GM21786 (cell line): ENCODE data around the gene TRPM3.
A peak's percentile ranks its signal among the peaks of the same experiment; 100 is the strongest.
"Not testable (repeated sequence)": the region's sequence is repeated elsewhere in the genome, so short reads cannot be mapped to it uniquely, and the experiment has no call there.

ENCODE experiments used
- ATAC-seq: cut with Tn5 transposase; IDR thresholded peaks from one replicate; pipeline ENCODE4 v1.9.1; 2021; ENCODE audit not compliant: unreplicated experiment

TRPM3 gene

GRCh38 chr9:70683841-70684240, 437.6 kb downstream of the TRPM3 start:
- no peak for ATAC-seq

- no peak for ATAC-seq
Observed at GRCh38 chr9:70682298-70682697, 439.1 kb downstream of the TRPM3 start.

GRCh38 chr9:70679845-70680244, 441.6 kb downstream of the TRPM3 start:
- no peak for ATAC-seq

GRCh38 chr9:70678153-70678552, 443.3 kb downstream of the TRPM3 start:
- no peak for ATAC-seq

- ATAC-seq, result no peak
Observed at GRCh38 chr9:70677055-70677735, 444.2 kb downstream of the TRPM3 start.

- no peak for ATAC-seq
Observed at GRCh38 chr9:70675868-70676370, 445.5 kb downstream of the TRPM3 start.

- ATAC-seq, result no peak
Observed at GRCh38 chr9:70673844-70674243, 447.6 kb downstream of the TRPM3 start.

- no peak for ATAC-seq
Observed at GRCh38 chr9:70672161-70672649, 449.2 kb downstream of the TRPM3 start.

- ATAC-seq, result no peak
Observed at GRCh38 chr9:70668751-70669150, 452.7 kb downstream of the TRPM3 start.

- ATAC-seq, result no peak
Observed at GRCh38 chr9:70658765-70659164, 462.7 kb downstream of the TRPM3 start.

GRCh38 chr9:70656281-70656680, 465.1 kb downstream of the TRPM3 start:
- no peak for ATAC-seq

GRCh38 chr9:70654144-70654543, 467.3 kb downstream of the TRPM3 start:
- no peak for ATAC-seq

- ATAC-seq, result not testable (repeated sequence)
Observed at GRCh38 chr9:70644627-70645026, 476.8 kb downstream of the TRPM3 start.

GRCh38 chr9:70642341-70642740, 479.1 kb downstream of the TRPM3 start:
- ATAC-seq, result no peak

GRCh38 chr9:70641631-70642030, 479.8 kb downstream of the TRPM3 start:
- no peak for ATAC-seq

GRCh38 chr9:70641031-70641430, 480.4 kb downstream of the TRPM3 start:
- ATAC-seq, result no peak

- peak; percentile 60 for ATAC-seq
Observed at GRCh38 chr9:70639853-70640814, 481.3 kb downstream of the TRPM3 start.

- ATAC-seq, result no peak
Observed at GRCh38 chr9:70635790-70636189, 485.6 kb downstream of the TRPM3 start.

- ATAC-seq, result no peak
Observed at GRCh38 chr9:70634696-70635095, 486.7 kb downstream of the TRPM3 start.

GRCh38 chr9:70630971-70631370, 490.4 kb downstream of the TRPM3 start:
- no peak for ATAC-seq

GRCh38 chr9:70629080-70629685, 492.2 kb downstream of the TRPM3 start:
- not testable (repeated sequence) for ATAC-seq
